Amniotic stem cell (primary cell): ENCODE measurements around the gene COBLL1.
"Not testable (repeated sequence)": the region's sequence is repeated elsewhere in the genome, so short reads cannot be mapped to it uniquely, and the experiment has no call there.

ENCODE experiments used
- DNase-seq: peaks from one replicate; lab custom pipeline; 2025; lab: John Stamatoyannopoulos, UW

Gene COBLL1

DNA sequence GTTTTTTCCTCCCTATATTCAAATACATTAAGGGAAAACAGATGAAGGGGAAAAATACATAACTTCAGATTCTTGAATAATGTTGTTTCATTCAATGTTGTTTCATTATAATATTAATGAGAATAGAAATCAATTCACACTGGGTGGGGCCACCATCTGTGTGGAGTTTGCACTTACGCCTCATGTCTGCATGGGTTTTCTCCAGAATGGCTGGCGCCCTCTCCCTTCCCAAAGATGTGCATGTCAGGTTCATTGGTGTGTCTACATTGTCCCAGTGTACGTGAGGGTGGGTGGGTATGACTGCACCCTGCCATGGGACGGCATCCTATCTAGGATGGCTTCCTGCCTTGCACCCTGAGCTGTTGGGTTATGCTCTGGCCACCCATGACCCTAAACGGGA lies 51.7 kb downstream of the COBLL1 start:
- no peak for DNase-seq

DNA sequence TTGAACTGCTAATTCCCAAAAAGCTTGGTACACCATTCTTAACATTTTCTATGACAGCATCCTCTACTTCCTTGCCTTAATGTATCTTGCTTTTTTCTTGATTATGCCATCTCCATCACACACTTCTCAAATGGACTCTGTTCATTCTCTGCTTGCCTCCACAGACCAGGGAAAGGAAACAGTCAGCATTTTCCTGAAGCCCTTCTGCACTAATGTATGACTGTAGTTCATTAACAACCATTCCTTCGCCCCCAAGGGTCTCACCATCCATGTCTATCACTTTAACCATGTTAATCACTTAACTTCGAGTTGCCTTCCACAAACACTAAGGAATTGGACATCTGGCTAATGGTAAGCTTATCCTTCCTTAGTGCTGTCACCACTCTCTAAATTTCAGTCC lies 54.8 kb downstream of the COBLL1 start:
- DNase-seq, result no peak

DNA sequence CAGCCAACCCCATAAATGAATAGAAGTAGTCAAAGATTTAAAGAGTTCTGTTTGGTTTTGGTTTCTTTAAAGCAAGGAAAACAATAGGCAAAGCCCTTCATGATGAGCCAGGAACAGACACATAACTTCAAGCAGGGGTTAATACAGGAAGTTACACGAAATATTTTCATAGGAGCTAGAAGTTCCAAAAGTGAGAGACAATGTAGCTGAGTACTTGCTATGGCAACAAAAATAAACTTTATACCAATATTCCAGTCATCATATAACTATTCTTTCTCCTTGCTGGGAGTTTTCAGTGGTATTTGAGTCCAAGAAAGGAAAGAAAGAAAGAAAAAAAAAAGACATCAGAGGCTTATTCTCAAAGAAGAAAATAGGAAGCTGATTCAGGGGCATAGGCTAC lies 56.2 kb downstream of the COBLL1 start:
- peak; percentile 19 for DNase-seq

DNA sequence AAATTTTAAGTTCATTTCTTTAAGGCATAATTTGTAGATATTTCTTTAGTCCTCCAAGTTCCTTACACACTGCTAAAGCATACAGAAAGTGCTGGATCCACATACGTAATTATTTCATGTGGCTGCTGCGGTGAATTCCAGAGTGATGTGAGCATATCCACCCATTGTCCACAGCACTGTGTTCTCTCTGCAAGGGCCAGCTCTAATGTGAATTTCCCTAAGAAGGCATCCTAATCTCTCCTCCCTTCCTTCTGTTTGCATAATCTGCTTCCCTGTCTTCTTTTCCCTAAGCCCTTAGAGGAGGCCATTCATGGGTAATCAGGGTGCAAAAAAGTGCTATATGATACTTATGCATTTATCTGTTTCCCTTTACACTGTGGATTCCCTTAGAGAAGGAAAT lies 57.2 kb downstream of the COBLL1 start:
- no peak for DNase-seq

DNA sequence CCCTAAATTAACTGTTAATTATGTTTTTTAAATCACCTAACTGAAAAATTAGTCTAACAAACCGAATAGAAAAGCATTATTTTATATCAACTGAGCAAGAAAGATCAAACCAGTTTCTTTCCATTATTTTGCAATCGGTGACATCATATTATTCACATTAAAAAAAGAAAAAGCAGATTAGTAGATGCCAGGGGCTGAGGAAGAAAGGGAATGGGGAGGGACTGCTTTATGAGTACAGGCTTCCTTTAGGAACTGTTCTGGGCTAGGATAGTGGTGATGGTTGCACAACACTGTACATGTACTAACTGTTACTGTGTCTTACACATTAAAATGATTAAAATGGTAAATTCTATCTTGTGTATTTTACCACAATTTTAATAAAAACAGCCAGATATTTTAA lies 59.3 kb downstream of the COBLL1 start:
- no peak for DNase-seq

DNA sequence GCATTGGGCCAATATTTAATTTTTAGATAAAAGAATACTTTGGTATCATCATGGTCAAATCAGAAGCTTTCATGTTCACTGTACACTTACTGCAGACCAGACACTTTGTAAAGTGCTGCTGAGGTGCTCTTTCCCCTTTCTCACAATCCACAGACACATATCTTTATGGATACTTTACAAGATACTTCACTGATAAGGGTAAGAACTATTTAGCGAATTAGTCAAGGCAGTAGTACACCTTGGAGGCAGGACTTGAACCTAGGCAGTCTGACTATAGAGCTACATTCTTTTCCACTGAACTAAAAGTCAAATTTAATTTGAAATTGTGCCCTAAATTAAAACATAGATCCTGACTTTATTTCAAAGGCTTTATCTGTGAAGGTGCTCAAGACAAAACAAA lies 60.2 kb downstream of the COBLL1 start:
- DNase-seq, result no peak

DNA sequence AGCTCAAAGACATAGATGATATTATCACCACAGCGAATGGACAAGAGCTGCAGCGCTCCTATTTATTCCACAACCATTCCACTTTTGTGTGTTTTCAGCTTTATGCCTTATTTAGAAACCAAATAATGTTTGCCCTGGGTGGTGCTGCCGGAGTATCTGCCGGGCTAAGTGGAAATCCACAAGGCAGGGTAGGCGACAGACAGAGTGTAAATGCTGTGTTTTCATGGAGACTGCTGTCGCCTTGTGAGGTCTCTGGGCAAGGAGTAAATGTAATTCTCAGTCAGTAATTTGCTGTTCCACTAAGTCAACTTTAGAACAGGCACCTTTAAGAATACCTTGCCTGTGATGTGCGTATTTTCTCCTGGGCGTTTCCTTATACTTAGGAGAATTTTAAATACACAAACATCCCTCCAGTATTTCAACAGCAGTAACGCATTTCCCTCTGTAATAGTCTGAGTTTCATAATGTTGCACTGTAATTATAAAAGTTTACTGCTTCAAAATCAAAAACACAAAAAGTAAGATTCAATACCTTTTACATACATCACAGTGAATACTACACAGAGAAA lies 60.9 kb downstream of the COBLL1 start:
- no peak for DNase-seq

DNA sequence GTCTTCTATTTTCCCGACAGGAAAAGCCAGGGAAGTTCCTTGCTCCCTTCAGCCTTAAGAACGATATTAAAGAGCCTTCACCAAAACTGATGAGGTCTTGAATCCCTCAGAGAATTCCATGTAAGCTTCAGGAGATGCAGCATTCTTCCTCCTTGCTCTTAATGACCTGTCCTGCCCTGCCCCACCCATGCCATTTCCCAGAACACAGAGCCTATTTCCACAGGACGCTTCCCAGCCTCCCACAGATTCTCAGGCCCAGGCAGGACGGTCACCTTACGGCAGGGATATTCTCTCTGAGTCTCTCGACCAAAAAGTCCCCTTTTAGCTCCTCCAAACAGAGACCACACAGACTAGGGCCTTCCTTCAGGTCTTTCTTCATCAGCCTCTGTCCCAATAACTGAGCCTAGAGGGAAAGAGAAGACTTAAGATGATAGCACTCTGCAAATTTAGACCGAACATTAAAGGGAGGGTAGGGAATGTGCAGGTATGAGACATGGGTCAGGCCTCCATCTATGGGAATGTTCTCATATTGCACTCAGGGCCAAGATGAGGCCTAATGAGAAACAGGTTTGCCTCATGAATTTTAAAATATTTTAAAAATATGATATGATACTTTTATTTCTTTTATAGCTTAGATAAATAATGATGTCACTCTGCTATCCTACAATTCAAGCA lies 62.1 kb downstream of the COBLL1 start:
- DNase-seq, result no peak

DNA sequence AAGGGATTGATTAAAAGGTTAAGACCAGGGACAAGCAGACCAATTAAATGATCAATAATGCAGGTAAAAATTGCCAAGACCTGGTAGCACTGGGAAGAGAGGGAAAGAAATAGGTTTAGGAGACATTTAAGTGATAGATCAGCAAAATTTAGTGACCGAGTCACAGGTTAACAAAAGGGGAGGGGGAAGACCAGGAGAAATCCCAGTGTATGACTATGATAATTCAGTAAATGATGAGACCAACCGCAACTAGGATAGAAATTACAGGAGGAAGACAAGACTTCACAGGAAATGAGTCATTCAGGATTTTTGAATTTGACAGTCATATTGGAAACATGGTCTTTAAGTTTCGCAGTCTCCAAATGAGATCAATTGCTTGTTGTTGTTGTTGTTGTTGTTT lies 62.9 kb downstream of the COBLL1 start:
- DNase-seq, result no peak

DNA sequence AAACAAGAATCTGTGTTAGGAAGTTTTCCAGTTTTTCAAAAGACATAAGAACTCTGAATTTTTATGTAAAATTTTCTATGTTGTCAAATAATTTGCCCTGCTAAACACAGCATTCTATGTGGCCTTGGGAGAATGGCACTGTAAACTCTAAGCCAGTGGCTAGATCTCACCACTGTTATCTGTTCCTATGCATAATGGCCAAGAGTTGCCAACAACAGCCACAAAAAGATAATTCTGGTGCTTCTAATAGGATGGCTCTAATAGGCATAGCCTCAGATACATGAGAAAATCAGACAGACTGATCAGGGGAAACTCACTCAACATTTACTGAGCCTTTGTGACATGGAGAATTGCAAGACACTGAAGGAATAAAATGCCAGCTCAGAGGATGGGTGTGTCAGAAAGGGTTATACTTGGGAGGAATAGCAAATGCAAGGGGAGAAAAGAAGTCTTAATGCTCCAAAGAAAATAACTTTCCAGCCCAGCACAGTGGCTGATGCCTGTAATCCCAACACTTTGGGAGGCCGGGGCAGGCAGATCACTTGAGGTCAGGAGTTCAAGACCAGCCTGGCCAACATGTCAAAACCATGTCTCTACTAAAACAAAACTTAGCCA lies 63.7 kb downstream of the COBLL1 start:
- DNase-seq, result no peak

DNA sequence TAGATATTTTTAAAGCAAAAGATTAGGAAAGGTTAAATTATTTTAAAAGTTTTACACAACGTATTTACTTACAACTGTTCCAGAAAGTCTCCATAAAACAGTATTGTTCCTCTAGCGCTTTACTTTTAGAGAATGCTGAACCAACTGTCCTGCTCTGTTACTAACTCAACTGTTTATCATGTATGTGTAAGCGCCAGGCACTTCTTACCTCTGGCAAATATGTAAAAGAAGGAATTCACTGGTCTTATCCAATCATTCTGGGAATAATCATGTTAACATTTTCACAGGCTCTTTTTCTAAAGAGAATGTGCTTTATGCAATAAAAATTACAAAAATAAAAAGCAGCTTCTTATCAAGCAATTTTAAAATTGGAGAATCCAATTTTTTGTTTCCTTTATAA lies 68.0 kb downstream of the COBLL1 start:
- DNase-seq, result no peak

DNA sequence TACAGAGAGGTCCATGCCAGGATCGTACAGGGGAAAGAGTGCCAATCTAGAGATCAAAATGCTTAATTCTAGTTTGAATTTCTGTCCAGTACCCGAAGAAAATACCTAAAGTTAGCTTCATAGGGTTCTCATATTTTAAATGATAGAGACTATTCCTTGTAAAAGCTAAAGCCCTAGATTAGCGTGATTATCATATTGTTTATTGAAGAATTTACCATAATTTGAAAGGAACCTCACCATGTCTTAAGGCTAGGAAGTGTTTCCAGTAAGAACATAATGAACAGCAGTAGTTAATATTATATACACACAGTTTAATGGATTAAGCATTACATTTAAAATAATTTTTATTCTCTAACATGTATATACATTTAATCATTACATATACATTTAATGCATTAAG lies 68.5 kb downstream of the COBLL1 start:
- DNase-seq, result no peak

DNA sequence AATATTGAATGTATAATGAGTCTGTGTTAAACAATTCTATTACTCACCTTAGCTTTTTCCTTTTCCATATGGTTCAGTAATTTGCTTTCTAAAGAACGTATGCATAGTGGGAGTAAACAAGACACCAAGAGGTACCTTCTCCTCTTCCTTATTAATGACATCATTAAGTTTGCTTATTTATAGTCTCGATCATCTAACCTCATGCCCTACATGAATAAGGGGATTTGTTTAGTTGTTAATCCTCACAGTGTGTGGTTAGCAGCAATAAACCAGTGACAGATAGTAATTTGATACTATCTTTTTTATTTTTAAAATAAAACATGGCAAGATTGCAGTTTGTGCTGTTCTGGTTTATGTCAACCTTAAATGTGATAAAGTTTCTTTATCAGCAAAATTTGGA lies 69.7 kb downstream of the COBLL1 start:
- no peak for DNase-seq

DNA sequence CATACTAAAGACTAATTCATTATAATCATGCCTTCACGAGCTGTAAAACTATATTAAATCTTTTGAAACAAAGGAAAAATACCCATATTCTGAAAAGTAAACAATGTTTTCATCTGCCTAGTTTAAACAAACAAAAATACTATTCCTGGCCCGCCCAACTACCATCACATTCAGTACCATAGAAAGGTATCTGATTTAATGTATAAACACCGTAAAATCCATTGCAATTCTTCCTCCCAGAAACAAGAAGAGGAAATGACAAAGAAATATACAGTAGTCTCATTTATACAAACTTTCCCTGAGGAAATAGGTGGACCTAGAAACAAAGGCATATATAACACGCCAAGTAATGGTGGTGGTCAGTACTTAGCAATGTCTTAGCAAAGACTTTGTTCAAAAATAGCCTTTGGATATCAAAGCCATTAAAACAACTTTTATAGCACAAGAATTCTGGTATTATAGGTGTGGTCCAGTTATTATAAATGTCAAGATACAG lies 71.2 kb downstream of the COBLL1 start:
- no peak for DNase-seq

DNA sequence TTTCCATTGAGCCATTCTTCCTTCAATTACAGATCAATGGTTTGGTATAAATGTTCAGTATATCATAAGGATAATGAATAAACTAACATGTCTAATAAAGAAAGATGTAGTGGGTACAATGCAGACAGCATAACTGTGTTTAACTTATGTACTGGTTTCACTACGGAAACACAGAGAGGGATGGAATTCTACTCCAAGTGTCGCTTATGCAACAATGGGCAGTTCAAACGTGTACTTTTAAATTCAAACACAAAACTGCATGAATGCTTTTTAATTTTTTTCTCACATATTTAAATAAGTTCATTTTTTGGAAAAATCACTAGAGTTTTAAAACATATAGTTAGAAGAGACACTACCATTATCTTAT lies 74.7 kb downstream of the COBLL1 start:
- DNase-seq, result no peak

DNA sequence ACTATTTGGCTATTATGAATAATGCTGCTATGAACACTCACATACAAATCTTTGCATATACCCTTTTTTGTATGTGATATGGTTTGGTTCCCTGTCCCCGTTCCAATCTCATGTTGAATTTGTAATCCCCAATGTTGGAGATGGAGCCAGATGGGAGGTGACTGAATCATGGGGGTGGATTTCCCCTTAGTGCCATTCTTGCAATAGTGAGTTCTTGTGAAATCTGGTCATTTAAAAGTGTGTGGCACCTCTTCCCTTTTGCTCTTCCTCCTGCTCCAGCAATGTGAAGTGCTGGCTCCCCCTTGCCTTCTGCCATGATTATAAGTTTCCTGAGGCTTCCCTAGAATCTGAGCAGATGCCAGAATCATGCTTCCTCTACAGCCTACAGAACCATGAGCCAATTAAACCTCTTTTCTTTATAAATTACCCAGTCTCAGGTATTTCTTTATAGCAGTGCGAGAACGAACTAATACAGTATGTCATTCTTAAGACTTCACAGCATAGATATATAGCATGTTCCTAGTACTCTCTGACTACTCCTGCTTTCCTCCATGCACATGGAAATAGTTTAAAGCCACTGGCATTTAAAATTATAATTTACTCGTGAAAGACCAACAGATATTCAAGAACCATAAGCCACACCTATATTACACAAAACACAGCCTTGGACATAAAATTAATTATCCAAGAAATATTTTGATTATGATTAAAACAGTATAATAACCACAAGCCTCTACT lies 75.2 kb downstream of the COBLL1 start:
- DNase-seq, result no peak

DNA sequence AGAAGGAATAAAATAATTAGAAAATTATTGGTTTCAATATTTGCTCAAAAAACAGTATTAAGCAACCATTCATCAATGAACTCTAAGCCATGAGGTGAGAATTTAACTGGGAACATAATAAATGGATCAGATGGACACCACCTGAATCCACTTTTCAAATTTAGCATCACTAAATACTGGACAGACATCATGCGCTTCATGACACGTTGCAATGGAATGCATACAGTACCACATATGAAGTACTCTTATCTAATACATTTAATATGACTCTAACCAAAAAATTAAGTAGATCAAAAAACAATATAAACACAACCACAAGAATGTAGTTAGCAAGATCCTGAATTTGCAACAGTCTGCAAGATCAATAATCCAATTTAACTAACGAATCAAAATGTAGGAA lies 76.6 kb downstream of the COBLL1 start:
- no peak for DNase-seq

DNA sequence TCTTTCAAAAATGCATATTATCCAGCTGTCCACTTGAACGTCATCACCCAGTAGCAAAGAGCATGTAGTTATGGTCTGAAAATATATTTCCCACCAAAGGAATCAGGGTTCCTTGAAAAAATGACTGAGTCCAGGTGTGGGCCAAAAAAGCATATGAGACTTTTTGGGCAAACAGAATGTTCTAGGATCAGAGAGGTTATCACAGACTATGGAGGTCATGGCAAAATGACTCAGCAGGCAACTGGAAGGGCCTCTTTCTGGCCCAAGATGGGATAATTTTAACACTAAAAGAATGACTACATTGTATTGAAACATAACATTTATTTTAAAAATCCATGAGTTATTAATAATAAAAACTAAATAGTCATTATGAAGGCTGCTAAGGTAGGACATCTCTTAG lies 77.1 kb downstream of the COBLL1 start:
- DNase-seq, result no peak

DNA sequence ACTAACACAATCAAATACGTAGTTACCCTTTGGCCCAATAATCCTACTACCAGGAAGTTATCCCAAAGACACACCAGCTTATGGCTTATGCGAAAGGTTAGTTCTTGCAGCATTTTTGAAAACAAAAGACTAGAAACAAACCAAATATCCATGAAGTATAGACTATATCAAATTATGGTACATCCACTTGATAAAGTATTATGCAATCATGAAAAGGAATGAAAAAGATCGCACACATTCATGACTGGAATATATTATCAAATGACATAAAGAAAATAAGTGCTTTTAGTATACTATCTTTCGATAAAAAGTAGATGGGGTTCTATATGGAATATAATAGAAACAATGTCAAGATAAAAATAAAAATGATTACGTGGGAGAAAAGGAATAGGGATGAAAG lies 78.2 kb downstream of the COBLL1 start:
- DNase-seq, result no peak

DNA sequence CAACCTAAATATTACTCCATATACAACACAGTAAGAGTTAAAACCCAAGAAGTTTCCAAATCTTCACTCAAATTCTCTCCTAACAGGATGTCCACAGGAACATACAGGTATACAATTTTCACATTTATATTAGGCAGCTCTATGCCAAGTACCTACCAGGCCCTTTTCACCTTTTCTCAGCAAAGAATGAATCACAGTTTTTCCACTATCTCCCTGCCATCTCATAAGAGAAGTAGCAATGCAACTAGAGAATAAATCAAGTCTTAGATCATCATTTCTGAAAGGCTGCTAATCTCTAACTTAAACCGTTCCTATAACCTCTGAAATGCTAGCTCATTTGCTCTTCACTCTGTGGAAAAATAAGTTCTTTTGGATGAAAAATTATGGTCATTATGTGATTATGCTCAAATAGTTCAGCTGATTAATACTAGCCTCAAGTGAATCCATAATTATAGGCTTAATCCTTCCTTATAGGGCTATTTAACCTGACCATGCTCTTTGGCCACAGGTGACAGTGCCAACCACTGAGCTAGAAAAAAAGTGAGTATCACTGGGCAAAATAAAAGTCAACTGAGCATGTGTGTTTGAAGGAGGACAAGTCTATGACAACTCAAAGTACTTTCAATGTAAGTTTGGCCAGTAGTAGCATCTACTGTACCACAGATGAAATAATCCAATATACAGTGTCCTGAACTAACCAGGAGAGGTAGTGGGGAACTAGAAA lies 79.7 kb downstream of the COBLL1 start:
- no peak for DNase-seq

DNA sequence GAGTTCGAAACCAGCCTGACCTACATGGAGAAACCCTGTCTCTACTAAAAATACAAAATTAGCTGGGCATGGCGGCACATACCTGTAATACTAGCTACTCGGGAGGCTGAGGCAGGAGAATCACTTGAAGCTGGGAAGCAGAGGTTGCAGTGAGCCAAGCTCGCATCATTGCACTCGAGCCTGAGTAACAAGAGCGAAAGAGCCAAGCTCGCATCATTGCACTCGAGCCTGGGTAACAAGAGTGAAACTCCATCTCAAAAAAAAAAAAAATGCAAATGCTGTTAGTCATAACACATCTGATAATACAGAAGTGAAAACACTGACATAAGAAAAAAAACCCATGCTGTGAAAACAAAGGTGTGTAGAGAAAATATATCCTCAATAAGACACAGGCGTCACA lies 80.4 kb downstream of the COBLL1 start:
- DNase-seq, result not testable (repeated sequence)

DNA sequence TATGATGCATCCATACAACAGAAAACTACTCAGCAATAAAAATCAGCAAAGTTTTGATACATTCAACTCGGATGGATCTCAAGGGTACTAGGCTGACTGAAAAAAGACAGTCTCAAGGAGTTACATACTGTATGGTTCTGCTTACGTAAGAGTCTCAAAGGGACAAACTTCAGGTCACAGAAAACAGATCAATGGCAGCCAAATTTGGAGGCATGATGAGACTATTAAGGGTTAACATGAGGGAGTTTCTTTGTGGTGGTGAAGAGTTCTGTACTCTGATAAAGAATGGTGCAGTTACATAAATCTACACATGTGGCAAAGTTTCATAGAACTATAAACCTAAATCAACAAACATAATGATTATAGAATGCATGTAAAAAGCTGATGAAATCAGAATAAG lies 81.4 kb downstream of the COBLL1 start:
- no peak for DNase-seq
